Vagina (tissue), 2 donors: ENCODE measurements around the gene CHD9NB.

Experiments
- CTCF ChIP-seq, 3 experiments: fragments of 450-650 bp in 2 of 3; fragments of 200-600 bp in 1 of 3; sonication (generic) in 1 of 3; IDR thresholded peaks; one replicate each; pipeline ENCODE4 v1.5.1; 2017 to 2019; ENCODE audit warnings: antibody characterized with exemption in 3 of 3, mild to moderate bottlenecking in 2 of 3, moderate library complexity in 2 of 3
- POLR2A ChIP-seq, 2 donors: fragments of 450-650 bp; IDR thresholded peaks; one replicate each; pipeline ENCODE4 v1.6.1; 2017; ENCODE audit warnings: antibody characterized with exemption in 2 of 2, mild to moderate bottlenecking in 2 of 2, moderate library complexity in 2 of 2
- POLR2AphosphoS5 ChIP-seq, 2 donors: sonication (generic); formaldehyde crosslinking; IDR thresholded peaks; one replicate each; pipeline ENCODE4 v1.9.0; 2017; ENCODE audit warnings: antibody characterized with exemption in 2 of 2, mild to moderate bottlenecking in 2 of 2, low read depth in 1 of 2; ENCODE audit not compliant: insufficient read depth in 1 of 2

- TF ChIP-seq CTCF (IDR thresholded peaks at IDR 0.05) (no peak), POLR2AphosphoS5 (IDR thresholded peaks at IDR 0.05; ENCODE audit: insufficient read depth in 1 of 2, low read depth in 1 of 2) (no peak), POLR2A (IDR thresholded peaks at IDR 0.05) (no peak)
These were observed 29.8 kb upstream of the CHD9NB start for GRCh38 chr16:53082509-53082908.
